Measurements from ENCODE around the gene PIP4K2C. TPM values are rescaled to one million over a fixed set of nuclear protein-coding genes. Genes with fewer than 3 reads are reported as not detected.
"Not testable (repeated sequence)": the region's sequence is repeated elsewhere in the genome, so short reads cannot be mapped to it uniquely, and the experiment has no call there.

PIP4K2C gene
- total and polyA plus RNA-seq, 8 donors: 17.0 to 44.1 (median 21.8) TPM

DNA sequence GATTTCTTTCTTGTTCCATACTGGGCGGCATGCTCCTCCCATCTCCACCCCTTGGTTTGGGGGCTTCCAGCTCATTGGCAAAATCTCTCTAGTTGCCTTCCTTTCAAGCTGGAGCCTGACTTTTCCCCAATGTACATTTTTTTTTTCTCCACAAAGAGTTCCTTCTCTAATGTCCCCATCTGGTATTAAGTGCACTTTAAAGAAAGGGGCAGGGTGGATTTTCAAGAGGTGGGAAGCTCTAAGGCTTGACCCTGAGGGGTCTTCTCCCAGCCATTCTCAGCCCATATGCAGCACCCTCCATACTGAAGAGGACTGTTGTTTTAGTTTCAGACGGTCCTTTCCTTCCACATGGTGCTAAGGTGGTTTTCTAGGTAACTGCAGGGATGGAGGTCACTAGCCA lies 5.8 kb upstream of the PIP4K2C start:
- no peak overlapping the region for H3K27ac ChIP-seq
- ATAC-seq (no peak), DNase-seq (no peak)
- H3K9me3 ChIP-seq: no peaks in the 10 kb centered on the region
- TF ChIP-seq, protein P1, sequence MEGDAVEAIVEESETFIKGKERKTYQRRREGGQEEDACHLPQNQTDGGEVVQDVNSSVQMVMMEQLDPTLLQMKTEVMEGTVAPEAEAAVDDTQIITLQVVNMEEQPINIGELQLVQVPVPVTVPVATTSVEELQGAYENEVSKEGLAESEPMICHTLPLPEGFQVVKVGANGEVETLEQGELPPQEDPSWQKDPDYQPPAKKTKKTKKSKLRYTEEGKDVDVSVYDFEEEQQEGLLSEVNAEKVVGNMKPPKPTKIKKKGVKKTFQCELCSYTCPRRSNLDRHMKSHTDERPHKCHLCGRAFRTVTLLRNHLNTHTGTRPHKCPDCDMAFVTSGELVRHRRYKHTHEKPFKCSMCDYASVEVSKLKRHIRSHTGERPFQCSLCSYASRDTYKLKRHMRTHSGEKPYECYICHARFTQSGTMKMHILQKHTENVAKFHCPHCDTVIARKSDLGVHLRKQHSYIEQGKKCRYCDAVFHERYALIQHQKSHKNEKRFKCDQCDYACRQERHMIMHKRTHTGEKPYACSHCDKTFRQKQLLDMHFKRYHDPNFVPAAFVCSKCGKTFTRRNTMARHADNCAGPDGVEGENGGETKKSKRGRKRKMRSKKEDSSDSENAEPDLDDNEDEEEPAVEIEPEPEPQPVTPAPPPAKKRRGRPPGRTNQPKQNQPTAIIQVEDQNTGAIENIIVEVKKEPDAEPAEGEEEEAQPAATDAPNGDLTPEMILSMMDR (IDR thresholded peaks at IDR 0.05): no peak
- intact Hi-C loops (cut with DNase I): no loop called here
- peaks cover 0 to 43% of the 10 kb centered on the region in 2 donors for H3K27me3 ChIP-seq
- H3K36me3 ChIP-seq: no peaks in the 10 kb centered on the region
- no peak overlapping the region for H3K4me3 ChIP-seq
- peaks cover 0 to 7% of the 10 kb centered on the region in 2 donors for H3K4me1 ChIP-seq

DNA sequence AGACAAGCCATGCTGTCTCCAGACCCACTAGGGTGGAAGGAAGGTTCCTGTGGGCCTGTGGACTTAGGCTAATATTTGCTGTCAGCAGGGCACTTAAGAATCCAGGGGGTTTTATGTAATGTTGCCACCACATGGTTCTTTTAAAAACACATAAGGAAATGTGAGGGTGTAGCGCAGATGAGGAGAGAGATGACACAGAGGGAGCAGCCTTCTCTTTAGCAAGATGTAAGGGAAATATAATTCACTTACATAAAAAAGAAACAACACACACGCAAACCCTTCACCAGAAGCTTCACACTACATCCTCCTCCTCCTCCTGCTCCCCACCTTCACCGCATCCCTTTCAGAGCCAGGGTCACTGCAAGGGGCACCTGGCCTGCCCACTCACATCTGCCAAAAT lies 4.9 kb upstream of the PIP4K2C start:
- TF ChIP-seq, protein P1 (IDR thresholded peaks at IDR 0.05): no peak
- no peaks in the 10 kb centered on the region for H3K9me3 ChIP-seq
- H3K4me1 ChIP-seq: peaks cover 0 to 14% of the 10 kb centered on the region in 2 donors
- H3K27ac ChIP-seq: no peak overlapping the region
- peaks cover 0 to 43% of the 10 kb centered on the region in 2 donors for H3K27me3 ChIP-seq
- no peak overlapping the region for H3K4me3 ChIP-seq
- no peak for ATAC-seq
- intact Hi-C loops (cut with DNase I): no loop called here
- no peaks in the 10 kb centered on the region for H3K36me3 ChIP-seq
- DNase-seq: no peak

DNA sequence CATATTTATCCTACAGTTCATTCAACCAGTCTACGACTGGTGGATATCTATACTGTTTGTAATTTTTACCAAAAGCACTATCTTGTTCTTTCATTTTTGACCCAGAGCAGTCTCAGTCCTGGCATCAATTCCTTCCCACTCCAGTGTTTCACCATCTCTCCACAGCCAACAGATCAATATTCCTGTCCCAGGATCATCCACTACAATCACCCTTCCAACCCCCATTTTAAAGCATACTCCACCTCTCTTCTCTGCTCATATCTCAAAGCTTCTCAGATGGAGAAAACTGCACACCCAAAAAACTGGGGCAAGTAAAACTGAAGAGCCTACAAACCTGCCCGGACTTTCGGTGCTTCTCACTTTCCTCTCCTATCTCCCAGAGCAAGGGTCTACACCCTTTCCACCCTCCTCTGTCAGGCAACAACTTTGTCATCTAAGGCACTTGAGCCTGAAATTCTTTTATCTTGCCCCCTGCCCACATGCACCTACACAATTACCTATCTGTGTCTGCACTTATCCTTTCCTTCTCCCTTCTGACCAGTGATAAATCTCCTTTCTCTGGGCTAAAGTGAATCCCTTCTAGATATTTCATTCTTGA lies 4.1 kb upstream of the PIP4K2C start:
- Histone ChIP-seq H3K4me1 (peaks cover 0 to 19% of the 10 kb centered on the region in 2 donors), H3K27me3 (peaks cover 0 to 38% of the 10 kb centered on the region in 2 donors), H3K36me3 (no peaks in the 10 kb centered on the region), H3K9me3 (no peaks in the 10 kb centered on the region), H3K4me3 (no peak overlapping the region), H3K27ac (no peak overlapping the region)
- ATAC-seq: no peak
- intact Hi-C loops (cut with DNase I): no loop called here
- DNase-seq: no peak
- TF ChIP-seq, protein P1 (IDR thresholded peaks at IDR 0.05): no peak

DNA sequence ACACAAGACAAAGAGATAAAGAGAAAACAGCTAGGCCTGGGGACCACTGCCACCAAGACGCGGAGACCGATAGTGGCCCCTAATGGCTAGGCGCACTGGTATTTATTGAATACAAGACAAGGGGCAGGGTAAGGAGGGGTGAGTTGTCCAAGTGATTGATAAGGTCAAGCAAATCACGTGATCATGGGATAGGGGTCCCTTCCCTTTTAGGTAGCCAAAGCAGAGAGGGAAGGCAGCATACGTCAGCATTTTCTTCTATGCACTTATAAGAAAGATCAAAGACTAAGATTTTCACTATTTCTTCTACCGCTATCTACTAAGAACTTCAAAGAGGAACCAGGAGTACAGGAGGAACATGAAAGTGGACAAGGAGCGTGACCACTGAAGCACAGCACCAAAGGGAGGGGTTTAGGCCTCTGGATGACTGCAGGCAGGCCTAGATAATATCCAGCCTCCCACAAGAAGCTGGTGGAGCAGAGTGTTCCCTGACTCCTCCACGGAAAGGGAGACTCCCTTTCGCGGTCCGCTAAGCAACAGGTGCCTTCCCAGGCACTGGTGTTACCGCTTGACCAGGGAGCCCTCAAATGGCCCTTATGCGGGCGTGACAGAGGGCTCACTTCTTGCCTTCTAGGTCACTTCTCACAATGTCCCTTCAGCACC lies 1.9 kb upstream of the PIP4K2C start:
- DNase-seq; H3K9me3 ChIP-seq; intact Hi-C loops (cut with DNase I); H3K4me3 ChIP-seq; H3K27ac ChIP-seq; H3K36me3 ChIP-seq; ATAC-seq: not testable (repeated sequence)
- Histone ChIP-seq H3K4me1 (peaks cover 0 to 22% of the 10 kb centered on the region in 2 donors), H3K27me3 (peaks cover 0 to 25% of the 10 kb centered on the region in 2 donors)

DNA sequence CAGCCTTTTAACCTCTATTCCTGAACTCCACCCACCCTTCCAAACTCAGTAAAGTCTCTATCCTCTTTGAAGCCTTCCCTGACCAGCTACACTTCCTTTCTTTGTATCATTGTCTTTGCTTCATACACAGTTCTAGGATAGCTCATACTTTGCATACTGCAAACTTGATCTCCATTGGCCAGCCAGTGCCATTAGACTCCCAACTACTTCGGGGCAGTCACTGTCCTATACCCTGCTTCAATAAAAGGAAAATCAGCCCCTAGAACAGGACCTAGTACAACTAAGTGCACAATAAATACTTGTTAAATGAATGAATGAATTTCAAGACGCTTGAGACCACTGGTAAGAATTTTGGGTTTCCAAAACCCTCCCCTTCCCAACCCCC lies 521 bp upstream of the PIP4K2C start:
- Histone ChIP-seq H3K36me3 (peaks cover 0 to 17% of the 10 kb centered on the region in 2 donors), H3K27ac (peak overlapping the region in 1 of 2 donors; percentile 55), H3K4me1 (peaks cover 0 to 22% of the 10 kb centered on the region in 2 donors), H3K4me3 (peak overlapping the region; percentile 71 to 82), H3K9me3 (no peaks in the 10 kb centered on the region), H3K27me3 (peaks cover 0 to 22% of the 10 kb centered on the region in 2 donors)
- ATAC-seq: no peak
- DNase-seq: no peak
- intact Hi-C loops (cut with DNase I): no loop called here
- TF ChIP-seq, protein P1 (IDR thresholded peaks at IDR 0.05): no peak
